Left ventricle myocardium inferior (tissue), 1 donor: ENCODE measurements around the gene DPM3. TPM values are rescaled to one million over a fixed set of nuclear protein-coding genes. Genes with fewer than 3 reads are reported as not detected.

Experiments
- DNase-seq: peaks from one replicate; pipeline ENCODE4 v3.0.0-alpha.2; 2020
- H3K27ac ChIP-seq: fragments of 200-600 bp; replicated peaks from 2 replicates; pipeline ENCODE4 v1.8.0; 2021
- H3K27me3 ChIP-seq: fragments of 200-600 bp; 2 replicates; pipeline ENCODE4 v1.8.0; 2021; ENCODE audit warnings: low read depth
- H3K36me3 ChIP-seq: fragments of 200-600 bp; 2 replicates; pipeline ENCODE4 v1.8.0; 2021
- H3K4me1 ChIP-seq: fragments of 200-600 bp; 2 replicates; pipeline ENCODE4 v1.8.0; 2021
- H3K4me3 ChIP-seq: fragments of 200-600 bp; 2 replicates; pipeline ENCODE4 v1.8.0; 2021; ENCODE audit warnings: mild to moderate bottlenecking, moderate library complexity
- H3K9me3 ChIP-seq: fragments of 200-600 bp; replicated peaks from 2 replicates; pipeline ENCODE4 v1.8.0; 2021
- intact Hi-C: fragments of 100-400 bp; cut with micrococcal nuclease; formaldehyde crosslinking; loops from one replicate; pipeline ENCODE4 v1.11.0; 2022
- total RNA-seq: library from RNA; stranded (reverse); fragmentation: NEBNext Ultra II Directional; extraction: Animal tissue kit (Norgen Biotek cat#: 25700); gene quantifications from one replicate; pipeline ENCODE4 v1.2.1, GENCODE V29; 2021
- TF ChIP-seq, protein P1 (sequence below): fragments of 200-600 bp; IDR thresholded peaks from 2 replicates; pipeline ENCODE4 v1.8.0; 2021; ENCODE audit warnings: antibody characterized with exemption, mild to moderate bottlenecking, borderline replicate concordance
- donor health status: DM: no; HTN: yes; CAD: no; lungs with severe emphysema.

DPM3 gene
- total RNA-seq, 1 donor from 2014 or later: 54.5 TPM

GRCh38 chr1:155135415-155136028, 4.8 kb downstream of the DPM3 start, which contains the start of gene SLC50A1:
TSS of gene SLC50A1 (plus strand) at chr1:155135852. CDS start at chr1:155135912, 60 bp downstream.
- DNase-seq: peak; percentile 95
- Histone ChIP-seq H3K27me3 (no peaks in the 10 kb centered on the region), H3K27ac (peak within 1 kb of the TSS; percentile 95), H3K9me3 (no peaks in the 10 kb centered on the region), H3K36me3 (peaks cover 40% of the 10 kb centered on the region), H3K4me1 (peaks cover 95% of the 10 kb centered on the region), H3K4me3 (peak within 1 kb of the TSS; percentile 79)
- intact Hi-C loops: no loop called here
- TF ChIP-seq, protein P1, sequence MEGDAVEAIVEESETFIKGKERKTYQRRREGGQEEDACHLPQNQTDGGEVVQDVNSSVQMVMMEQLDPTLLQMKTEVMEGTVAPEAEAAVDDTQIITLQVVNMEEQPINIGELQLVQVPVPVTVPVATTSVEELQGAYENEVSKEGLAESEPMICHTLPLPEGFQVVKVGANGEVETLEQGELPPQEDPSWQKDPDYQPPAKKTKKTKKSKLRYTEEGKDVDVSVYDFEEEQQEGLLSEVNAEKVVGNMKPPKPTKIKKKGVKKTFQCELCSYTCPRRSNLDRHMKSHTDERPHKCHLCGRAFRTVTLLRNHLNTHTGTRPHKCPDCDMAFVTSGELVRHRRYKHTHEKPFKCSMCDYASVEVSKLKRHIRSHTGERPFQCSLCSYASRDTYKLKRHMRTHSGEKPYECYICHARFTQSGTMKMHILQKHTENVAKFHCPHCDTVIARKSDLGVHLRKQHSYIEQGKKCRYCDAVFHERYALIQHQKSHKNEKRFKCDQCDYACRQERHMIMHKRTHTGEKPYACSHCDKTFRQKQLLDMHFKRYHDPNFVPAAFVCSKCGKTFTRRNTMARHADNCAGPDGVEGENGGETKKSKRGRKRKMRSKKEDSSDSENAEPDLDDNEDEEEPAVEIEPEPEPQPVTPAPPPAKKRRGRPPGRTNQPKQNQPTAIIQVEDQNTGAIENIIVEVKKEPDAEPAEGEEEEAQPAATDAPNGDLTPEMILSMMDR: peak; percentile 65

GRCh38 chr1:155134880-155135414, 5.4 kb downstream of the DPM3 start:
- peaks cover 95% of the 10 kb centered on the region for H3K4me1 ChIP-seq
- DNase-seq: peak; percentile 84
- peak overlapping the region; percentile 79 for H3K4me3 ChIP-seq
- H3K36me3 ChIP-seq: peaks cover 40% of the 10 kb centered on the region
- no peaks in the 10 kb centered on the region for H3K27me3 ChIP-seq
- TF ChIP-seq, protein P1: no peak
- peak overlapping the region; percentile 95 for H3K27ac ChIP-seq
- intact Hi-C loops: no loop called here
- H3K9me3 ChIP-seq: no peaks in the 10 kb centered on the region

DNA sequence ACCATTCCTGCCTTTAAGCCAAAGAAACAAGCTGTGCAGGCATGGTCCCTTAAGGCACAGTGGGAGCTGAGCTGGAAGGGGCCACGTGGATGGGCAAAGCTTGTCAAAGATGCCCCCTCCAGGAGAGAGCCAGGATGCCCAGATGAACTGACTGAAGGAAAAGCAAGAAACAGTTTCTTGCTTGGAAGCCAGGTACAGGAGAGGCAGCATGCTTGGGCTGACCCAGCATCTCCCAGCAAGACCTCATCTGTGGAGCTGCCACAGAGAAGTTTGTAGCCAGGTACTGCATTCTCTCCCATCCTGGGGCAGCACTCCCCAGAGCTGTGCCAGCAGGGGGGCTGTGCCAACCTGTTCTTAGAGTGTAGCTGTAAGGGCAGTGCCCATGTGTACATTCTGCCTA, 6.0 kb downstream of the DPM3 start:
- TF ChIP-seq, protein P1: no peak
- peak overlapping the region; percentile 95 for H3K27ac ChIP-seq
- H3K36me3 ChIP-seq: peaks cover 40% of the 10 kb centered on the region
- DNase-seq: no peak
- peak overlapping the region; percentile 79 for H3K4me3 ChIP-seq
- peaks cover 95% of the 10 kb centered on the region for H3K4me1 ChIP-seq
- intact Hi-C loops: no loop called here
- no peaks in the 10 kb centered on the region for H3K9me3 ChIP-seq
- no peaks in the 10 kb centered on the region for H3K27me3 ChIP-seq

GRCh38 chr1:155133799-155134281, 6.5 kb downstream of the DPM3 start:
- intact Hi-C loops: no loop called here
- peaks cover 40% of the 10 kb centered on the region for H3K36me3 ChIP-seq
- H3K27me3 ChIP-seq: no peaks in the 10 kb centered on the region
- no peaks in the 10 kb centered on the region for H3K9me3 ChIP-seq
- peaks cover 95% of the 10 kb centered on the region for H3K4me1 ChIP-seq
- no peak for DNase-seq
- H3K27ac ChIP-seq: peak overlapping the region; percentile 95
- TF ChIP-seq, protein P1: no peak
- H3K4me3 ChIP-seq: peak overlapping the region; percentile 79

DNA sequence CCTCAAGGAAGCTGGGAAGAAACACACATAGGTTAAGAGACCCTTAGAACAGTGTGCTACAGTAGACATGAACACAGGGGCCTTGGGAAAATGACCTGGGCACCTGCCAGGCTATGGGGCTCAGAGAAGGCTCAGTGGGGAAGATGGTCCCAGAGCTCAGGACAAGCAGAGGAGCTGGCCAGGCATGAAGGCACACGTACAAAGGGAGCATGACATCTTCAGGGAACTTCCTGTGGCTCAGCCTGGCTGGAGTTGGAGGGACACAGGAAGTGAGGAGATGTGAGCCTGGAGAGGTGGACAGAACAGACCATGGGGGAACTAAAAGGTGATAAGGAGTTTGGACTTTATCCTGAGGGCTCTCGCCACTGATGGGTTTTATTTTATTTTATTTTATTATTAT, 8.5 kb downstream of the DPM3 start:
- TF ChIP-seq, protein P1: no peak
- Histone ChIP-seq H3K27me3 (no peaks in the 10 kb centered on the region), H3K4me3 (peak overlapping the region; percentile 87), H3K4me1 (peaks cover 96% of the 10 kb centered on the region), H3K27ac (peak overlapping the region; percentile 95), H3K36me3 (peaks cover 40% of the 10 kb centered on the region), H3K9me3 (no peaks in the 10 kb centered on the region)
- intact Hi-C loops: no loop called here
- DNase-seq: no peak
